SH-SY5Y (cell line): ENCODE results near the gene LST1.

Experiments
- GATA2 ChIP-seq: IDR thresholded peaks from 2 replicates; pipeline ENCODE4 v1.6.1; 2011; ENCODE audit warnings: mild to moderate bottlenecking, low read depth, low read length
- GATA3 ChIP-seq: IDR thresholded peaks from 2 replicates; pipeline ENCODE4 v1.6.1; 2011; ENCODE audit warnings: low read depth, mild to moderate bottlenecking, low read length, moderate library complexity

GRCh38 chr6:31621320-31621939 is 35.4 kb downstream of the LST1 start:
- TF ChIP-seq GATA2 (no peak), GATA3 (no peak)
